ENCODE data around the gene SUPT6H. TPM values are rescaled to one million over a fixed set of nuclear protein-coding genes. Genes with fewer than 3 reads are reported as not detected.
"Not testable (repeated sequence)": the region's sequence is repeated elsewhere in the genome, so short reads cannot be mapped to it uniquely, and the experiment has no call there.

The SUPT6H gene
- total RNA-seq, 2 donors from 2014 or later = 26.5 to 37.2 TPM

GRCh38 chr17:28733346-28733745 lies 71.3 kb downstream of the SUPT6H start:
- no peak for DNase-seq
- Histone ChIP-seq H3K27me3 (no peaks in the 10 kb centered on the region), H3K9me3 (no peaks in the 10 kb centered on the region), H3K27ac (no peak overlapping the region), H3K4me3 (no peak overlapping the region), H3K4me1 (peaks cover 6% of the 10 kb centered on the region), H3K36me3 (replicated peaks in 1 of 2; ENCODE audit: insufficient read depth in 1 of 2, low read depth in 2 of 2) (no peaks in the 10 kb centered on the region)
- TF ChIP-seq, protein P1, sequence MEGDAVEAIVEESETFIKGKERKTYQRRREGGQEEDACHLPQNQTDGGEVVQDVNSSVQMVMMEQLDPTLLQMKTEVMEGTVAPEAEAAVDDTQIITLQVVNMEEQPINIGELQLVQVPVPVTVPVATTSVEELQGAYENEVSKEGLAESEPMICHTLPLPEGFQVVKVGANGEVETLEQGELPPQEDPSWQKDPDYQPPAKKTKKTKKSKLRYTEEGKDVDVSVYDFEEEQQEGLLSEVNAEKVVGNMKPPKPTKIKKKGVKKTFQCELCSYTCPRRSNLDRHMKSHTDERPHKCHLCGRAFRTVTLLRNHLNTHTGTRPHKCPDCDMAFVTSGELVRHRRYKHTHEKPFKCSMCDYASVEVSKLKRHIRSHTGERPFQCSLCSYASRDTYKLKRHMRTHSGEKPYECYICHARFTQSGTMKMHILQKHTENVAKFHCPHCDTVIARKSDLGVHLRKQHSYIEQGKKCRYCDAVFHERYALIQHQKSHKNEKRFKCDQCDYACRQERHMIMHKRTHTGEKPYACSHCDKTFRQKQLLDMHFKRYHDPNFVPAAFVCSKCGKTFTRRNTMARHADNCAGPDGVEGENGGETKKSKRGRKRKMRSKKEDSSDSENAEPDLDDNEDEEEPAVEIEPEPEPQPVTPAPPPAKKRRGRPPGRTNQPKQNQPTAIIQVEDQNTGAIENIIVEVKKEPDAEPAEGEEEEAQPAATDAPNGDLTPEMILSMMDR (IDR thresholded peaks at IDR 0.05) = no peak
- TF ChIP-seq POLR2A (IDR thresholded peaks at IDR 0.05) = no peak
- WGBS, 2 donors = 81 to 86% methylated on average over 1 of the region's 1 CpG
- intact Hi-C loops (cut with DNase I) = no loop called here
- no peak for ATAC-seq

DNA sequence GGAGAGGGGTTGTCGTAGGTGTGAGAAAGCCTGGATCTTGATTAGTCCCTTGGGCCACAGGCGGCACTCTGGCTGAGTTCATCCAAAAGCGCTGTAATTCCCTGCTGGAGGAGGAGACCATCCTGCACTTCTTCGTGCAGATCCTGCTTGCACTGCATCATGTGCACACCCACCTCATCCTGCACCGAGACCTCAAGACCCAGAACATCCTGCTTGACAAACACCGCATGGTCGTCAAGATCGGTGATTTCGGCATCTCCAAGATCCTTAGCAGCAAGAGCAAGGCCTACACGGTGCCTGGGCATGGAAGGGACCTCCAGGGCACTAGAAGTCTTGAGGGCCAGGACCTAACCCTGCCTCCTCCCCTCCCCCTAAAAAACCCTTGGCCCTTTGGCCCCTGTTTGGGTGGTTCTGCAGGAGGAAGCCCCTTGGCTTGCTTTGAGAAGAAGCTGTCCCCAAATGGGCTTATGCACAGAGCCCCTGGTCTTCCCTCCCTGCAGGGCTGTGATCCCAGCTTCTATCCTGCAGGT lies 72.8 kb downstream of the SUPT6H start:
- intact Hi-C loops (cut with DNase I) = no loop called here
- no peak for ATAC-seq
- Histone ChIP-seq H3K4me1 (no peaks in the 10 kb centered on the region), H3K4me3 (no peak overlapping the region), H3K9me3 (no peaks in the 10 kb centered on the region), H3K27me3 (no peaks in the 10 kb centered on the region), H3K27ac (no peak overlapping the region), H3K36me3 (replicated peaks in 1 of 2; ENCODE audit: insufficient read depth in 1 of 2, low read depth in 2 of 2) (no peaks in the 10 kb centered on the region)
- WGBS, 2 donors = 91 to 94% methylated on average over 9 to 10 of the region's 10 CpGs
- DNase-seq = no peak
- TF ChIP-seq, protein P1 (IDR thresholded peaks at IDR 0.05) = no peak
- no peak for TF ChIP-seq POLR2A (IDR thresholded peaks at IDR 0.05)

DNA sequence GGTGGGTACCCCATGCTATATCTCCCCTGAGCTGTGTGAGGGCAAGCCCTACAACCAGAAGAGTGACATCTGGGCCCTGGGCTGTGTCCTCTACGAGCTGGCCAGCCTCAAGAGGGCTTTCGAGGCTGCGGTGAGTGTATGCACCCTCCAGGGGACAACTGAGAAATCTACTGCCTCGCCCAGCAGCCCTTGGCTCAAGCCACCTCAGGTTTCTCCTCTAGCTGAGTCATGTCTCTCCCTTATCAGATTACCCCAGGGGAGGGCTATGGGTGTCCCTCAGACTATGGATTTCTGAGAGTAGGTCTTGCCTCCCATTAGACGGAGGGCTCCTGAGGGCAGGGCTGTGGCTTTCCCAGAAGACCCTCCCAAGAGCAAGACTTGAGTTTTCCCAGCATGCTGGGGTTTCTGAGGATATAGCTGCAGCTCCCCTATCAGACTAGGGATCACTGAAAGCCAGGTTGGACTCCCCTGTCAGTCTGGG lies 73.3 kb downstream of the SUPT6H start:
- 57 to 82% methylated on average over 1 to 5 of the region's 5 CpGs for WGBS, 2 donors
- H3K27me3 ChIP-seq = no peaks in the 10 kb centered on the region
- no peaks in the 10 kb centered on the region for H3K9me3 ChIP-seq
- no peaks in the 10 kb centered on the region for H3K36me3 ChIP-seq (replicated peaks in 1 of 2; ENCODE audit: insufficient read depth in 1 of 2, low read depth in 2 of 2)
- ATAC-seq (no peak), DNase-seq (no peak)
- H3K4me3 ChIP-seq = no peak overlapping the region
- intact Hi-C loops (cut with DNase I) = no loop called here
- H3K27ac ChIP-seq = no peak overlapping the region
- TF ChIP-seq, protein P1 (IDR thresholded peaks at IDR 0.05) = no peak
- no peak for TF ChIP-seq POLR2A (IDR thresholded peaks at IDR 0.05)
- no peaks in the 10 kb centered on the region for H3K4me1 ChIP-seq

DNA sequence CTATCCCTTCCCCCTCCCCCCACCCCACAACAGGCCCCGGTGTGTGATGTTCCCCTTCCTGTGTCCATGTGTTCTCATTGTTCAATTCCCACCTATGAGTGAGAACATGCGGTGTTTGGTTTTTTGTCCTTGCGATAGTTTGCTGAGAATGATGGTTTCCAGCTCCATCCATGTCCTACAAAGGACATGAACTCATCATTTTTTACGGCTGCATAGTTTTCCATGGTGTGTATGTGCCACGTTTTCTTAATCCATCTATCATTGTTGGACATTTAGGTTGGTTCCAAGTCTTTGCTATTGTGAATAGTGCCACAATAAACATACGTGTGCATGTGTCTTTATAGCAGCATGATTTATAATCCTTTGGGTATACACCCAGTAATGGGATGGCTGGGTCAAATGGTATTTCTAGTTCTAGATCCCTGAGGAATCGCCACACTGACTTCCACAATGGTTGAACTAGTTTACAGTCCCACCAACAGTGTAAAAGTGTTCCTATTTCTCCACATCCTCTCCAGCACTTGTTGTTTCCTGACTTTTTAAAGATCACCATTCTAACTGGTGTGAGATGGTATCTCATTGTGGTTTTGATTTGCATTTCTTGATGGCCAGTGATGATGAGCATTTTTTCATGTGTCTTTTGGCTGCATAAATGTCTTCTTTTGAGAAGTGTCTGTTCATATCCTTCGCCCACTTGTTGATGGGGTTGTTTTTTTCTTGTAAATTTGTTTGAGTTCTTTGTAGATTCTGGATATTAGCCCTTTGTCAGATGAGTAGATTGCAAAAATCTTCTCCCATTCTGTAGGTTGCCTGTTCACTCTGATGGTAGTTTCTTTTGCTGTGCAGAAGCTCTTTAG lies 74.1 kb downstream of the SUPT6H start:
- ATAC-seq; intact Hi-C loops (cut with DNase I); H3K27me3 ChIP-seq; H3K4me1 ChIP-seq; H3K27ac ChIP-seq; H3K9me3 ChIP-seq; H3K36me3 ChIP-seq (replicated peaks in 1 of 2; ENCODE audit: insufficient read depth in 1 of 2, low read depth in 2 of 2); DNase-seq; H3K4me3 ChIP-seq: not testable (repeated sequence)
- 94 to 95% methylated on average over 6 to 7 of the region's 8 CpGs for WGBS, 2 donors

GRCh38 chr17:28737316-28737715 lies 75.3 kb downstream of the SUPT6H start:
- no peak for ATAC-seq
- H3K4me3 ChIP-seq = no peak overlapping the region
- 92% methylated on average over 12 of the region's 12 CpGs; no CpG with 5 or more reads in 1 of the 2 donors for WGBS, 2 donors
- H3K27ac ChIP-seq = no peak overlapping the region
- no peaks in the 10 kb centered on the region for H3K36me3 ChIP-seq (replicated peaks in 1 of 2; ENCODE audit: insufficient read depth in 1 of 2, low read depth in 2 of 2)
- H3K9me3 ChIP-seq = no peaks in the 10 kb centered on the region
- H3K27me3 ChIP-seq = no peaks in the 10 kb centered on the region
- intact Hi-C loops (cut with DNase I) = no loop called here
- no peak for DNase-seq
- no peaks in the 10 kb centered on the region for H3K4me1 ChIP-seq
- TF ChIP-seq, protein P1 (IDR thresholded peaks at IDR 0.05) = no peak
- no peak for TF ChIP-seq POLR2A (IDR thresholded peaks at IDR 0.05)
